Lower lobe of right lung (tissue), 2 donors: ENCODE data around the gene PSPH. TPM values are rescaled to one million over a fixed set of nuclear protein-coding genes. Genes with fewer than 3 reads are reported as not detected.
"Not testable (repeated sequence)": the region's sequence is repeated elsewhere in the genome, so short reads cannot be mapped to it uniquely, and the experiment has no call there.

Experiments
- ATAC-seq, 2 donors: fragments of 200-7000 bp; cut with Tn5 transposase; one replicate each; pipeline ENCODE4 v1.9.1; 2020 to 2022; ENCODE audit warnings: mild to moderate bottlenecking in 2 of 2, moderate library complexity in 2 of 2
- DNase-seq: peaks from one replicate; pipeline ENCODE4 v3.0.0-alpha.2; 2020
- H3K27ac ChIP-seq: fragments of 200-600 bp; one replicate; pipeline ENCODE4 v1.8.0; 2022
- H3K27me3 ChIP-seq: fragments of 200-600 bp; one replicate; pipeline ENCODE4 v1.8.0; 2022; ENCODE audit warnings: low read depth
- H3K36me3 ChIP-seq: fragments of 200-600 bp; one replicate; pipeline ENCODE4 v1.8.0; 2022; ENCODE audit warnings: mild to moderate bottlenecking
- H3K4me1 ChIP-seq: fragments of 200-600 bp; one replicate; pipeline ENCODE4 v1.8.0; 2022
- H3K4me3 ChIP-seq: fragments of 200-600 bp; one replicate; pipeline ENCODE4 v1.8.0; 2022; ENCODE audit warnings: mild to moderate bottlenecking
- H3K9me3 ChIP-seq: fragments of 200-600 bp; one replicate; pipeline ENCODE4 v1.8.0; 2022
- CTCF ChIP-seq: fragments of 200-600 bp; IDR thresholded peaks from one replicate; pipeline ENCODE4 v1.8.0; 2022; ENCODE audit warnings: antibody characterized with exemption, mild to moderate bottlenecking
- intact Hi-C: fragments of 100-400 bp; cut with DNase I; formaldehyde crosslinking; loops from one replicate; pipeline ENCODE4 v1.11.0; 2022
- total RNA-seq: library from RNA; stranded (reverse); fragmentation: NEBNext Ultra II Directional; extraction: Animal tissue kit (Norgen Biotek cat#: 25700); gene quantifications from one replicate; pipeline ENCODE4 v1.2.1, GENCODE V29; 2021
- donor health status: DM: no; HTN: yes; CAD: no; lungs with severe emphysema.

PSPH gene
- total RNA-seq, 1 donor from 2014 or later: 11.8 TPM

GRCh38 chr7:56051053-56051338 lies 248 bp downstream of the PSPH start:
- intact Hi-C loops: no loop called here
- H3K4me1 ChIP-seq: peaks cover 35% of the 10 kb centered on the region
- peak overlapping the region; percentile 79 for H3K4me3 ChIP-seq
- H3K27me3 ChIP-seq: no peaks in the 10 kb centered on the region
- peaks cover 34% of the 10 kb centered on the region for H3K36me3 ChIP-seq
- no peaks in the 10 kb centered on the region for H3K9me3 ChIP-seq
- no peak for TF ChIP-seq CTCF
- peak overlapping the region; percentile 93 for H3K27ac ChIP-seq
- no peak for DNase-seq
- no peak for ATAC-seq

GRCh38 chr7:56048763-56049162 lies 2.5 kb downstream of the PSPH start:
- intact Hi-C loops, H3K27ac ChIP-seq, H3K27me3 ChIP-seq, DNase-seq, ATAC-seq, H3K9me3 ChIP-seq, H3K4me3 ChIP-seq: not testable (repeated sequence)
- Histone ChIP-seq H3K4me1 (peaks cover 35% of the 10 kb centered on the region), H3K36me3 (peaks cover 12% of the 10 kb centered on the region)

GRCh38 chr7:56048245-56048644 lies 3.0 kb downstream of the PSPH start:
- Histone ChIP-seq H3K27ac (no peak overlapping the region), H3K9me3 (no peaks in the 10 kb centered on the region), H3K27me3 (no peaks in the 10 kb centered on the region), H3K4me1 (peaks cover 35% of the 10 kb centered on the region), H3K36me3 (peaks cover 6% of the 10 kb centered on the region), H3K4me3 (no peak overlapping the region)
- ATAC-seq (no peak), DNase-seq (no peak)
- intact Hi-C loops: no loop called here
- TF ChIP-seq CTCF: no peak

GRCh38 chr7:56047446-56048116 lies 3.7 kb downstream of the PSPH start:
- H3K4me3 ChIP-seq, intact Hi-C loops, H3K9me3 ChIP-seq, DNase-seq, H3K36me3 ChIP-seq, H3K27me3 ChIP-seq, ATAC-seq: not testable (repeated sequence)
- peaks cover 32% of the 10 kb centered on the region for H3K4me1 ChIP-seq
- peak overlapping the region; percentile 68 for H3K27ac ChIP-seq

GRCh38 chr7:56046721-56047445 lies 4.4 kb downstream of the PSPH start:
- H3K4me1 ChIP-seq: peaks cover 26% of the 10 kb centered on the region
- TF ChIP-seq CTCF: no peak
- intact Hi-C loops: no loop called here
- peak overlapping the region; percentile 68 for H3K27ac ChIP-seq
- DNase-seq: no peak
- peak in 1 of 2 donors; percentile 10 for ATAC-seq
- no peak overlapping the region for H3K4me3 ChIP-seq
- no peaks in the 10 kb centered on the region for H3K9me3 ChIP-seq
- H3K36me3 ChIP-seq: no peaks in the 10 kb centered on the region
- no peaks in the 10 kb centered on the region for H3K27me3 ChIP-seq

- H3K4me3 ChIP-seq, H3K36me3 ChIP-seq, H3K27me3 ChIP-seq, intact Hi-C loops, ATAC-seq, H3K9me3 ChIP-seq, DNase-seq, H3K27ac ChIP-seq: not testable (repeated sequence)
- H3K4me1 ChIP-seq: peaks cover 23% of the 10 kb centered on the region
Observed at GRCh38 chr7:56045758-56046157, 5.5 kb downstream of the PSPH start.

- no peaks in the 10 kb centered on the region for H3K9me3 ChIP-seq
- no peak for TF ChIP-seq CTCF
- intact Hi-C loops: no loop called here
- H3K4me1 ChIP-seq: no peaks in the 10 kb centered on the region
- no peaks in the 10 kb centered on the region for H3K36me3 ChIP-seq
- H3K27me3 ChIP-seq: no peaks in the 10 kb centered on the region
- ATAC-seq (no peak), DNase-seq (no peak)
- H3K27ac ChIP-seq: no peak overlapping the region
- no peak overlapping the region for H3K4me3 ChIP-seq
Observed at GRCh38 chr7:56040730-56041129, 10.5 kb downstream of the PSPH start.
